ENCODE measurements around the gene UNC5A.

The UNC5A gene

GRCh38 chr5:176810081-176810597, at the start of gene UNC5A:
TSS of gene UNC5A (plus strand) at chr5:176810559. CDS start at chr5:176810751, 192 bp downstream.
- POLR2A ChIA-PET, result no interaction called here
- DNase-seq (ENCODE audit: extremely low spot score), result peak; percentile 88
- no peak for TF ChIP-seq ELF4 (IDR thresholded peaks at IDR 0.05)
- no peak for TF ChIP-seq FOXK2 (IDR thresholded peaks at IDR 0.05)
- no peak for TF ChIP-seq TARDBP (IDR thresholded peaks at IDR 0.05)
- no peak for TF ChIP-seq L3MBTL2 (conservative IDR thresholded peaks at IDR 0.05)
- no peak for TF ChIP-seq SUZ12 (IDR thresholded peaks at IDR 0.05)
- no peak for TF ChIP-seq ARNT (IDR thresholded peaks at IDR 0.05)
- TF ChIP-seq SP1 (IDR thresholded peaks at IDR 0.05), result no peak
- no peak for TF ChIP-seq NFRKB (IDR thresholded peaks at IDR 0.05)
- TF ChIP-seq, protein P1, sequence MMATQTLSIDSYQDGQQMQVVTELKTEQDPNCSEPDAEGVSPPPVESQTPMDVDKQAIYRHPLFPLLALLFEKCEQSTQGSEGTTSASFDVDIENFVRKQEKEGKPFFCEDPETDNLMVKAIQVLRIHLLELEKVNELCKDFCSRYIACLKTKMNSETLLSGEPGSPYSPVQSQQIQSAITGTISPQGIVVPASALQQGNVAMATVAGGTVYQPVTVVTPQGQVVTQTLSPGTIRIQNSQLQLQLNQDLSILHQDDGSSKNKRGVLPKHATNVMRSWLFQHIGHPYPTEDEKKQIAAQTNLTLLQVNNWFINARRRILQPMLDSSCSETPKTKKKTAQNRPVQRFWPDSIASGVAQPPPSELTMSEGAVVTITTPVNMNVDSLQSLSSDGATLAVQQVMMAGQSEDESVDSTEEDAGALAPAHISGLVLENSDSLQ (IDR thresholded peaks at IDR 0.05), result no peak
- TF ChIP-seq LEF1 (IDR thresholded peaks at IDR 0.05; ENCODE audit: borderline replicate concordance), result no peak
- TF ChIP-seq FOXM1 (IDR thresholded peaks at IDR 0.05; ENCODE audit: borderline replicate concordance), result no peak; the same call in 1 of the 2 replicates
- TF ChIP-seq ZNF384 (IDR thresholded peaks at IDR 0.05), result no peak
- no peak for TF ChIP-seq CTBP1 (IDR thresholded peaks at IDR 0.05; ENCODE audit: borderline replicate concordance)
- TF ChIP-seq HDGF (IDR thresholded peaks at IDR 0.05; ENCODE audit: borderline replicate concordance), result no peak
- TF ChIP-seq FOXA1 (IDR thresholded peaks at IDR 0.05), result no peak
- TF ChIP-seq BHLHE40 (IDR thresholded peaks at IDR 0.05; ENCODE audit: borderline replicate concordance), result no peak
- CTCF ChIA-PET, result no interaction called here

DNA sequence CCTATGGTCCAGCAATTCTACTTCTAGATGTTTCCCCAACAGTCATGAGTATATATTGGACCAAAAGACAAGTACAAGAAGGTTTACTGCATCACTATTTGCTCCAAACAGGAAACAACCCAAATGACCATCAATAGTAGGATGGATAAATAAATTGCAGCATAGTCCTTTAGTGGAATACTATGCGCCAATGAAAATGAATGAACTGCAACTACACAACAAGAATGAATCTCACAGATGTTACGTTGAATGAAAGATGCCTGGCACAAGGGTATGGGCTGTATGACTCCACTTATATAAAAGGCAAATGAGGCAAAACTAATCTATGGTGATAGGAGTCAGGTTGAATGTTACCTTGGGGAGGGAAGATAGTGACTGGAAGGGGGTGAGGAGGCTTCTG, 48.6 kb upstream of the UNC5A start:
- TF ChIP-seq FOXM1 (IDR thresholded peaks at IDR 0.05; ENCODE audit: borderline replicate concordance) (no peak), LEF1 (IDR thresholded peaks at IDR 0.05; ENCODE audit: borderline replicate concordance) (no peak), SP1 (IDR thresholded peaks at IDR 0.05) (no peak), TARDBP (IDR thresholded peaks at IDR 0.05) (no peak), ELF4 (IDR thresholded peaks at IDR 0.05) (no peak), ZNF384 (IDR thresholded peaks at IDR 0.05) (no peak), HDGF (IDR thresholded peaks at IDR 0.05; ENCODE audit: borderline replicate concordance) (no peak)
- TF ChIP-seq, protein P1 (IDR thresholded peaks at IDR 0.05), result no peak
- CTCF ChIA-PET, result no interaction called here
- DNase-seq (ENCODE audit: extremely low spot score), result no peak

GRCh38 chr5:176762489-176762888, 47.9 kb upstream of the UNC5A start:
- POLR2A ChIA-PET, result no interaction called here
- CTCF ChIA-PET, result no interaction called here
- DNase-seq (ENCODE audit: extremely low spot score), result no peak
- TF ChIP-seq ELF4 (IDR thresholded peaks at IDR 0.05) (no peak), NFRKB (IDR thresholded peaks at IDR 0.05) (no peak), CTBP1 (IDR thresholded peaks at IDR 0.05; ENCODE audit: borderline replicate concordance) (no peak), HDGF (IDR thresholded peaks at IDR 0.05; ENCODE audit: borderline replicate concordance) (no peak), SP1 (IDR thresholded peaks at IDR 0.05) (no peak), FOXK2 (IDR thresholded peaks at IDR 0.05) (no peak), ARNT (IDR thresholded peaks at IDR 0.05) (no peak), LEF1 (IDR thresholded peaks at IDR 0.05; ENCODE audit: borderline replicate concordance) (no peak), FOXA1 (IDR thresholded peaks at IDR 0.05) (no peak), BHLHE40 (IDR thresholded peaks at IDR 0.05; ENCODE audit: borderline replicate concordance) (no peak), ZNF384 (IDR thresholded peaks at IDR 0.05) (no peak)

More for the DNA sequence above, 48.6 kb upstream of the UNC5A start:
- POLR2A ChIA-PET, result no interaction called here

- POLR2A ChIA-PET, result interaction anchor here (1.5 kb wide), 1 partner anchor 9 kb away, joined by 4 read pairs; no protein-coding TSS in a partner anchor
- DNase-seq (ENCODE audit: extremely low spot score), result no peak
Measured at GRCh38 chr5:176765687-176766086, 44.7 kb upstream of the UNC5A start.

GRCh38 chr5:176768174-176768970, 42.0 kb upstream of the UNC5A start:
- TF ChIP-seq CTBP1 (IDR thresholded peaks at IDR 0.05; ENCODE audit: borderline replicate concordance), result no peak
- TF ChIP-seq FOXM1 (IDR thresholded peaks at IDR 0.05; ENCODE audit: borderline replicate concordance), result no peak
- TF ChIP-seq ELF4 (IDR thresholded peaks at IDR 0.05), result no peak
- no peak for TF ChIP-seq ARNT (IDR thresholded peaks at IDR 0.05)
- TF ChIP-seq TARDBP (IDR thresholded peaks at IDR 0.05), result no peak
- DNase-seq (ENCODE audit: extremely low spot score), result no peak
- CTCF ChIA-PET, result interaction anchor here (0.6 kb wide), 1 partner anchor 484 kb away, joined by 3 read pairs; no protein-coding TSS in a partner anchor
- POLR2A ChIA-PET, result no interaction called here

More at GRCh38 chr5:176765687-176766086, 44.7 kb upstream of the UNC5A start:
- CTCF ChIA-PET, result no interaction called here
- TF ChIP-seq NFRKB (IDR thresholded peaks at IDR 0.05) (no peak), SP1 (IDR thresholded peaks at IDR 0.05) (no peak), ZNF384 (IDR thresholded peaks at IDR 0.05) (no peak), TARDBP (IDR thresholded peaks at IDR 0.05) (no peak), L3MBTL2 (conservative IDR thresholded peaks at IDR 0.05) (no peak), ELF4 (IDR thresholded peaks at IDR 0.05) (no peak), CTBP1 (IDR thresholded peaks at IDR 0.05; ENCODE audit: borderline replicate concordance) (no peak), BHLHE40 (IDR thresholded peaks at IDR 0.05; ENCODE audit: borderline replicate concordance) (no peak), HDGF (IDR thresholded peaks at IDR 0.05; ENCODE audit: borderline replicate concordance) (no peak), SUZ12 (IDR thresholded peaks at IDR 0.05) (no peak), LEF1 (IDR thresholded peaks at IDR 0.05; ENCODE audit: borderline replicate concordance) (no peak), FOXA1 (IDR thresholded peaks at IDR 0.05) (no peak)
- TF ChIP-seq, protein P1 (IDR thresholded peaks at IDR 0.05), result no peak

DNA sequence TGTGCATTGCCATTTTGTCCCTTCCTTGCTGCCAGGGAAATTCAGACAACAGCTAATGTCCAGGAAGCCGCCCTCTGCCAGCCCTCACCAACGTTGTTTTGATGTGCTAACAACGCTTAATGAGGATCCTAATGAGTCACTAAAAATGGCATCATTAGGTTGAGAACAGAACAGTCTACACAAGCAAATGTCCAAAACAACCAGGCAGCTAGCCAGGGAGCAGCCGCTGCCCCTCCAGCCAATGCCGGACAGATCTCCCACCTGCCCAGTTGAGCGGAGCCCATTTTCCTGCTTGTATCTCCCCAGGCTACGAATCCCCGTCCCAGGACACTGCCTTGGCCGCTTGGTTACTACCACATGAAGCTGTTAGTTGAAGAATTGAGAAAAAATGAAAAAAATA, 40.4 kb upstream of the UNC5A start:
- DNase-seq (ENCODE audit: extremely low spot score), result no peak
- CTCF ChIA-PET, result interaction anchor here (1.1 kb wide), 1 partner anchor 10 kb away, joined by 3 read pairs; no protein-coding TSS in a partner anchor
- POLR2A ChIA-PET, result no interaction called here
- TF ChIP-seq BHLHE40 (IDR thresholded peaks at IDR 0.05; ENCODE audit: borderline replicate concordance), result no peak
- no peak for TF ChIP-seq TARDBP (IDR thresholded peaks at IDR 0.05)
- no peak for TF ChIP-seq CTBP1 (IDR thresholded peaks at IDR 0.05; ENCODE audit: borderline replicate concordance)
- no peak for TF ChIP-seq FOXK2 (IDR thresholded peaks at IDR 0.05)
- TF ChIP-seq HDGF (IDR thresholded peaks at IDR 0.05; ENCODE audit: borderline replicate concordance), result no peak
- no peak for TF ChIP-seq ARNT (IDR thresholded peaks at IDR 0.05)
- TF ChIP-seq ELF4 (IDR thresholded peaks at IDR 0.05), result no peak

All from HEK293T (cell line).